Vagina (tissue), 2 donors: ENCODE data around the gene ANXA8.

Experiments
- CTCF ChIP-seq, 3 experiments: fragments of 450-650 bp in 2 of 3; fragments of 200-600 bp in 1 of 3; sonication (generic) in 1 of 3; IDR thresholded peaks; one replicate each; pipeline ENCODE4 v1.5.1; 2017 to 2019; ENCODE audit warnings: antibody characterized with exemption in 3 of 3, mild to moderate bottlenecking in 2 of 3, moderate library complexity in 2 of 3
- POLR2A ChIP-seq, 2 donors: fragments of 450-650 bp; IDR thresholded peaks; one replicate each; pipeline ENCODE4 v1.6.1; 2017; ENCODE audit warnings: antibody characterized with exemption in 2 of 2, mild to moderate bottlenecking in 2 of 2, moderate library complexity in 2 of 2
- POLR2AphosphoS5 ChIP-seq, 2 donors: sonication (generic); formaldehyde crosslinking; IDR thresholded peaks; one replicate each; pipeline ENCODE4 v1.9.0; 2017; ENCODE audit warnings: antibody characterized with exemption in 2 of 2, mild to moderate bottlenecking in 2 of 2, low read depth in 1 of 2; ENCODE audit not compliant: insufficient read depth in 1 of 2

DNA sequence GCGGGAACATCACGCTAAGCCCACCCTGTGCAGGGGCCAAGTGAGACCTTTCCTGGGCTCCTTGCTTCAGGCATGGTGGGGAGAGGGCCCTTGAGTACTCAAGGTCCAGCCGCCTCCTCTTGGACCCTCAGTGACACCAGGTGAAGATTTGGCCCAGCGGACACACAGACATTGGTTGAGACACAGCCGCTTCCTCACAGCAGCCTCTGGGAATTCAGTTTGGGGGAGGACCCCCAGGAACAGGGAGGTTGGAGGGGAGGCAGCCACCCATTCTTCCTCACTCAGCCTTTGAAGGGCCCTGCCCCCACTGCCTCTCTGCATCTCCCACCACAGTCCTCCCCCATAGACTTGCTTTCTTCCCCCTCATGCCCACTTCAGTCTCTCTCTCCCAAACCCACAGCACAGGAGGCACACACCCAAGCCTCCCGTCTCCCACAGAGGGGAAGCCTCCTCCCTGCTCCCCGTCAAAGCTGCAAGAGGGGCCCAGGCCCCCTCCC, 31.9 kb downstream of the ANXA8 start:
- TF ChIP-seq CTCF (IDR thresholded peaks at IDR 0.05) (no peak), POLR2A (IDR thresholded peaks at IDR 0.05) (no peak), POLR2AphosphoS5 (IDR thresholded peaks at IDR 0.05; ENCODE audit: insufficient read depth in 1 of 2, low read depth in 1 of 2) (no peak)
